A673 (cell line): ENCODE results near the gene KCNV2.

Experiments
- CTCF ChIP-seq: fragments of 300-800, 200-600 bp; sonication (generic); conservative IDR thresholded peaks from 2 replicates; pipeline ENCODE4 v1.5.1; 2017; ENCODE audit warnings: low read depth, mild to moderate bottlenecking, antibody characterized with exemption, low read length, moderate library complexity, mixed read lengths
- EZH2 ChIP-seq: fragments of 200-600 bp; sonication (generic); IDR thresholded peaks from 2 replicates; pipeline ENCODE4 v1.6.1; 2017; ENCODE audit warnings: borderline replicate concordance, low read depth, mild to moderate bottlenecking, mixed read lengths, antibody characterized with exemption, low read length; ENCODE audit not compliant: poor library complexity, severe bottlenecking

GRCh38 chr9:2755285-2755684 is 38.0 kb downstream of the KCNV2 start:
- TF ChIP-seq CTCF = no peak
- no peak for TF ChIP-seq EZH2
